CD14-positive monocyte (primary cell): ENCODE results near the gene MYH7. TPM values are rescaled to one million over a fixed set of nuclear protein-coding genes. Genes with fewer than 3 reads are reported as not detected.

Source experiments
- DNase-seq, 3 donors: peaks; one replicate each; pipeline ENCODE4 v3.0.0-alpha.2; 2011 to 2022
- H2AFZ ChIP-seq: 2 replicates; pipeline ENCODE4 v1.6.0; 2012; ENCODE audit warnings: mild to moderate bottlenecking, low read depth, low read length, inconsistent platforms; ENCODE audit not compliant: insufficient read depth, poor library complexity, severe bottlenecking
- H3K27ac ChIP-seq, 2 donors: 1 replicate in 1 of 2; 2 replicates in 1 of 2; pipeline ENCODE4 v1.5.1; 2012 to 2013; ENCODE audit warnings: low read length in 2 of 2, control low read depth in 1 of 2, inconsistent platforms in 1 of 2, low read depth in 1 of 2, mild to moderate bottlenecking in 1 of 2
- H3K27me3 ChIP-seq, 2 donors: one replicate each; pipeline versions ENCODE4 v1.6.0 to v1.6.1; 2011 to 2013; ENCODE audit warnings: low read length in 2 of 2; ENCODE audit not compliant: control insufficient read depth in 2 of 2, insufficient read depth in 2 of 2
- H3K36me3 ChIP-seq, 2 donors: replicated peaks in 1 of 2; 1 replicate in 1 of 2; 2 replicates in 1 of 2; pipeline versions ENCODE4 v1.5.1 to v1.6.1; 2012 to 2013; ENCODE audit warnings: low read length in 2 of 2, control low read depth in 1 of 2, inconsistent platforms in 1 of 2, mild to moderate bottlenecking in 1 of 2; ENCODE audit not compliant: insufficient read depth in 2 of 2, control insufficient read depth in 1 of 2
- H3K4me1 ChIP-seq, 2 donors: 1 replicate in 1 of 2; 2 replicates in 1 of 2; pipeline versions ENCODE4 v1.5.1 to v1.6.1; 2012 to 2013; ENCODE audit warnings: low read length in 2 of 2, control low read depth in 1 of 2, inconsistent platforms in 1 of 2, mild to moderate bottlenecking in 1 of 2, moderate library complexity in 1 of 2; ENCODE audit not compliant: insufficient read depth in 2 of 2, control insufficient read depth in 1 of 2
- H3K4me2 ChIP-seq: replicated peaks from 2 replicates; pipeline ENCODE3; 2012; ENCODE audit warnings: low read length, moderate library complexity, mild to moderate bottlenecking; ENCODE audit not compliant: poor library complexity, severe bottlenecking; ENCODE audit errors: extremely low read depth
- H3K4me3 ChIP-seq, 3 experiments: fragments of 200-600 bp in 1 of 3; sonication (generic) in 1 of 3; replicated peaks in 1 of 3; 1 replicate in 2 of 3; 2 replicates in 1 of 3; pipeline ENCODE4 v1.5.1; 2011 to 2013; ENCODE audit warnings: low read length in 3 of 3, mild to moderate bottlenecking in 3 of 3, control low read depth in 2 of 3, low read depth in 2 of 3, inconsistent platforms in 1 of 3, moderate library complexity in 1 of 3
- H3K79me2 ChIP-seq: 2 replicates; pipeline ENCODE4 v1.6.0; 2012; ENCODE audit warnings: mild to moderate bottlenecking, control low read depth, inconsistent platforms, low read length, moderate library complexity; ENCODE audit not compliant: insufficient read depth
- H3K9ac ChIP-seq: 2 replicates; pipeline ENCODE4 v1.6.0; 2017; ENCODE audit warnings: low read length, mild to moderate bottlenecking; ENCODE audit not compliant: insufficient read depth, poor library complexity, severe bottlenecking
- H3K9me3 ChIP-seq, 2 donors: replicated peaks in 1 of 2; 1 replicate in 1 of 2; 2 replicates in 1 of 2; pipeline versions ENCODE4 v1.5.1 to v1.6.1; 2012 to 2013; ENCODE audit warnings: low read length in 2 of 2, control low read depth in 1 of 2; ENCODE audit not compliant: control insufficient read depth in 1 of 2, insufficient read depth in 1 of 2
- H4K20me1 ChIP-seq: 2 replicates; pipeline ENCODE4 v1.6.0; 2012; ENCODE audit warnings: mild to moderate bottlenecking, low read length, control low read depth, moderate library complexity; ENCODE audit not compliant: insufficient read depth
- H3K27ac Mint-ChIP-seq, 7 donors: one replicate each; pipeline ENCODE4 v1.8.0; 2020; ENCODE audit warnings: mild to moderate bottlenecking in 7 of 7, mixed read lengths in 7 of 7, moderate library complexity in 6 of 7, inconsistent platforms in 2 of 7
- H3K27me3 Mint-ChIP-seq, 3 donors: one replicate each; pipeline ENCODE4 v1.8.0; 2021 to 2022; ENCODE audit warnings: low read depth in 3 of 3, mild to moderate bottlenecking in 3 of 3, mixed read lengths in 3 of 3, moderate library complexity in 3 of 3, inconsistent platforms in 1 of 3
- H3K36me3 Mint-ChIP-seq, 2 donors: one replicate each; pipeline ENCODE4 v1.8.0; 2020; ENCODE audit warnings: mixed read lengths in 2 of 2, inconsistent platforms in 1 of 2, mild to moderate bottlenecking in 1 of 2
- H3K4me1 Mint-ChIP-seq: one replicate; pipeline ENCODE4 v1.8.0; 2020; ENCODE audit warnings: mild to moderate bottlenecking, mixed read lengths
- H3K4me3 Mint-ChIP-seq, 2 donors: one replicate each; pipeline ENCODE4 v1.8.0; 2020; ENCODE audit warnings: mild to moderate bottlenecking in 2 of 2, mixed read lengths in 2 of 2, moderate library complexity in 1 of 2
- H3K9me3 Mint-ChIP-seq, 7 donors: one replicate each; pipeline ENCODE4 v1.8.0; 2020 to 2022; ENCODE audit warnings: mixed read lengths in 7 of 7, mild to moderate bottlenecking in 6 of 7, moderate library complexity in 6 of 7, inconsistent platforms in 2 of 7
- CTCF ChIP-seq: fragments of 200-600 bp; IDR thresholded peaks from one replicate; pipeline ENCODE4 v1.8.0; 2022; ENCODE audit warnings: antibody characterized with exemption, mild to moderate bottlenecking
- WGBS: methylation state at CpG from one replicate; pipeline ENCODE4 v1.1.5; 2013; ENCODE audit warnings: missing lambda C conversion rate; ENCODE audit not compliant: insufficient coverage; 5-methylcytosine and 5-hydroxymethylcytosine counted together
- intact Hi-C, 2 donors: fragments of 100-400 bp; cut with micrococcal nuclease; formaldehyde crosslinking; loops; one replicate each; pipeline versions ENCODE4 v1.15.0 to v1.15.1; 2023
- polyA plus RNA-seq, 3 donors: library from polyadenylated mRNA; depleted of rRNA in 1 of 3; unstranded in 2 of 3; stranded (reverse) in 1 of 3; fragments of 300-500 nt in 2 of 3; fragments of >200 nt in 1 of 3; fragmentation: Illumina TruSeq in 2 of 3; gene quantifications; 1 replicate in 2 of 3; 2 replicates in 1 of 3; pipeline ENCODE4 v1.2.3, GENCODE V29; 2012 to 2021

Gene MYH7
- polyA plus RNA-seq, 3 donors, result not detected

GRCh38 chr14:23384364-23385080 is 50.9 kb downstream of the MYH7 start:
- WGBS, result 96% methylated on average over 18 of the region's 29 CpGs

More at GRCh38 chr14:23384364-23385080, 50.9 kb downstream of the MYH7 start:
- H3K27me3 Mint-ChIP-seq, result peaks cover 3 to 12% (median 9%) of the 10 kb centered on the region in 3 donors
- no peak overlapping the region for H3K4me3 ChIP-seq
- no peak overlapping the region for H3K9ac ChIP-seq
- H3K9me3 Mint-ChIP-seq, result peaks cover 0 to 1% (median 0%) of the 10 kb centered on the region in 7 donors
- H4K20me1 ChIP-seq, result no peaks in the 10 kb centered on the region
- intact Hi-C loops, result no loop called here
- no peak overlapping the region for H3K27ac ChIP-seq
- DNase-seq, result no peak
- no peaks in the 10 kb centered on the region for H3K79me2 ChIP-seq
- H3K4me1 ChIP-seq, result no peaks in the 10 kb centered on the region
- H3K4me2 ChIP-seq, result no peak overlapping the region
- H3K27ac Mint-ChIP-seq, result no peak overlapping the region
- H3K36me3 ChIP-seq, result no peaks in the 10 kb centered on the region
- no peaks in the 10 kb centered on the region for H3K4me1 Mint-ChIP-seq
- no peaks in the 10 kb centered on the region for H3K27me3 ChIP-seq
- H3K4me3 Mint-ChIP-seq, result no peak overlapping the region
- TF ChIP-seq CTCF, result no peak
- H2AFZ ChIP-seq, result no peak overlapping the region
- H3K9me3 ChIP-seq, result no peaks in the 10 kb centered on the region
- H3K36me3 Mint-ChIP-seq, result no peaks in the 10 kb centered on the region
